ENCODE data around the gene PAGE2. TPM values are rescaled to one million over a fixed set of nuclear protein-coding genes. Genes with fewer than 3 reads are reported as not detected.
"Not testable (repeated sequence)": the region's sequence is repeated elsewhere in the genome, so short reads cannot be mapped to it uniquely, and the experiment has no call there.

Gene PAGE2
- total RNA-seq, 2 experiments from 2014 or later = not detected

DNA sequence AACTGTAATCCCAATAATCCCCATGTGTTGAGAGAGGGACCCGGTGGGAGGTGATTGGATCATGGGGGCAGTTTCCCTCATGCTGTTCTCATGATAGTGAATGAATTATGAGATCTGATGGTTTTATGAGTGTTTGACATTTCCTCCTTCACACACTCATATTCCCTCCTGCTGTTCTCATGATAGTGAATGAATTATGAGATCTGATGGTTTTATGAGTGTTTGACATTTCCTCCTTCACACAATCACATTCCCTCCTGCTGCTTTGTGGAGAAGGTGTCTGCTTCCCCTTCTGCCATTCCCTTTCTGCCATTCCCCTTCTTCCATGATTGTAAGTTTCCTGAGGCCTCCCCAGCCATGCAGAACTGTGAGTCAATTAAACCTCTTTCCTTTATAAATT is 52.0 kb downstream of the PAGE2 start:
- H3K27me3 Mint-ChIP-seq; H3K9me3 Mint-ChIP-seq (ENCODE audit: low read depth); ATAC-seq; H3K36me3 Mint-ChIP-seq; H3K4me1 Mint-ChIP-seq; H3K27ac Mint-ChIP-seq; H3K4me3 Mint-ChIP-seq; DNase-seq; CTCF ChIA-PET: not testable (repeated sequence)

Other genes starting within 250 kb of the PAGE2 start
- 1 to 10 TPM; 3.2 to 3.6 TPM for gene TRO, start 168.2 kb upstream of the PAGE2 start, total RNA-seq
- 1 to 10 TPM in 1 of 2 experiments, under 1 TPM in 1; 0.77 to 1.2 TPM for gene PFKFB1, start 94.8 kb upstream of the PAGE2 start, total RNA-seq
- gene APEX2, start 88.7 kb upstream of the PAGE2 start, total RNA-seq = 10 to 100 TPM; 28.6 to 35.8 TPM
- gene ALAS2, start 58.0 kb upstream of the PAGE2 start, total RNA-seq = not detected
- gene PAGE2B, start 14.0 kb upstream of the PAGE2 start, total RNA-seq = 1 to 10 TPM in 1 of 2 experiments, not detected in 1; 2.0 TPM
- gene PAGE5, start 131.3 kb downstream of the PAGE2 start, total RNA-seq = under 1 TPM in 1 of 2 experiments, not detected in 1; 0.47 TPM
- gene PAGE3, start 175.9 kb downstream of the PAGE2 start, total RNA-seq = not detected

Data from activated CD8-positive, alpha-beta memory T cell treated with anti-CD3 and anti-CD28 coated beads, Interleukin-2, amount 10 ng/mL, durations not matched to agents 7 days and 5 days (primary cell).